ENCODE measurements around the gene OR52E6.

DNA sequence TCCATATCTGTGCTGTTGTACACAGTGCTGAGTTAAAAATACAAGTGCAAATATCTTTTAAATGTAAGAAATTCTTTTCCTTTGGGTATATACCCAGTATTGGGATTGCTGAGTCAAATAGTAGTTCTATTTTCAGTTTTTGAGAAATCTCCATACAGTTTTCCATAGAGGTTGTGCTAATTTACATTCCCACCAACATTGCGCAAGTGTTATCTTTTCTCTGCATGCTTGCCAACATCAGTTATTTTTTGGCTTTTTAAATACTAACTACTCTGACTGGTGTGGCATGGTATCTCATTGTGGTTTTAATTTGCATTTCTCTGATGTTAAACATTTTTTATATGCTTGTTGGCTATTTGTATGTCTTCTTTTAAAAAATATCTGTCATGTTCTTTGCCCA lies 9.3 kb upstream of the OR52E6 start:
- TF ChIP-seq, protein P1, sequence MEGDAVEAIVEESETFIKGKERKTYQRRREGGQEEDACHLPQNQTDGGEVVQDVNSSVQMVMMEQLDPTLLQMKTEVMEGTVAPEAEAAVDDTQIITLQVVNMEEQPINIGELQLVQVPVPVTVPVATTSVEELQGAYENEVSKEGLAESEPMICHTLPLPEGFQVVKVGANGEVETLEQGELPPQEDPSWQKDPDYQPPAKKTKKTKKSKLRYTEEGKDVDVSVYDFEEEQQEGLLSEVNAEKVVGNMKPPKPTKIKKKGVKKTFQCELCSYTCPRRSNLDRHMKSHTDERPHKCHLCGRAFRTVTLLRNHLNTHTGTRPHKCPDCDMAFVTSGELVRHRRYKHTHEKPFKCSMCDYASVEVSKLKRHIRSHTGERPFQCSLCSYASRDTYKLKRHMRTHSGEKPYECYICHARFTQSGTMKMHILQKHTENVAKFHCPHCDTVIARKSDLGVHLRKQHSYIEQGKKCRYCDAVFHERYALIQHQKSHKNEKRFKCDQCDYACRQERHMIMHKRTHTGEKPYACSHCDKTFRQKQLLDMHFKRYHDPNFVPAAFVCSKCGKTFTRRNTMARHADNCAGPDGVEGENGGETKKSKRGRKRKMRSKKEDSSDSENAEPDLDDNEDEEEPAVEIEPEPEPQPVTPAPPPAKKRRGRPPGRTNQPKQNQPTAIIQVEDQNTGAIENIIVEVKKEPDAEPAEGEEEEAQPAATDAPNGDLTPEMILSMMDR (conservative IDR thresholded peaks at IDR 0.05; ENCODE audit: low read length), result no peak
- TF ChIP-seq EZH2phosphoT487 (IDR thresholded peaks at IDR 0.05; ENCODE audit: borderline replicate concordance, low read depth, low read length), result no peak
